Hematopoietic multipotent progenitor cell treated with erythropoietin and hydrocortisone succinate and interleukin-3 and kit ligand, for 17 days (in vitro differentiated cells): Measurements from ENCODE around the gene PABPC1L.

Source experiments
- DNase-seq: peaks from one replicate; pipeline ENCODE4 v3.0.0-alpha.2; 2015; ENCODE audit warnings: low spot score

Gene PABPC1L

DNA sequence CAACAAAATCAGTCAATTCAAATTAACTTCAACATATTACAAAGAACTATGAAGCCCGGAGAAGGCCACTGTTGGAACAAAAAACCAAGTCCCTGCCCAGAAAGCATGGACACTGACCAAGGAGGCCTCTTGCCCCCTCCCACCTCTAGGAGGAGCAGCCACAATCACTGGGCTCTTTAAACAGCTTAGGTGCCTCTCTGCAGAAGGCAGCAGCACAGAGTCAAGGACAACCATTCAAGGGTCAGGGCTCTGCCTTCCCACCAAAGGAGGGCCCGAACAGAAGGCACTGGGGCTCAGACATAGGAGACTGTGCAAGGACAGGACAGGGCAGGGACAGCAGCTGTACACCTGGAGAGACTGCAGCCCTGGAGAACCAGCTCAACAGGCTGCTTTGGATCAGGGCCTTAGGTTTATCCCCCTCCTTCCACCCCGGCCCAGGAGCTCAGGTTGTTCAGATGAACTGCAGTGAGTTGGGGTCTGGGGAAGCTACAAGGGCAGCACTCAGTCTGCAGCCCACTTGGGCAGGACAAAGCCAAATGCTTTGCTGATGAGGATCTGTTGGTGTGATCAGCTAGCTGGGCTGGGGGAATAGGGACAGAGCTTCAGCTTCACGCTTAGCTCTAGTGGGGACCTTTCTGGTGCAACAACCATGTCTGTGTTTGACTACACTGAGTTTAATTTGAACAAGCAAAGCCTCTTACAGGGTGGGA lies 32.6 kb downstream of the PABPC1L start:
- DNase-seq, result no peak

DNA sequence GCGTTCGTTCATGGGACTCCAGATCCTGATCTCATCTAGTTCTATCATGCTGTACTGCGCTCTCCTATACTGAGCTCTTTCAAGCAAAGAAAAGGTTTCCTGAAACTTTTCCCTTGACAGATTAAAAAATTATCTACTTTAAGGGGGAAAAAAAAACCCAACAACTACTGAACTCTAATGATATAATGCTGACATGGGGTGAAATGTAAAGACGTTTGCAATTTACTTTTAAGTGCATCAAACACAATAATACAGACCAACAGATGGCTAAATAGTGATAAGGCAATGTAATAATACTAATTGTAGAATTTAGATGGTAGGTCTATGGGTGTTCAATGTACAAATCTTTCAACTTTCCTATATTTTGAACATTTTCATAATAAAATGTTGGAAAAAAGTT lies 34.0 kb downstream of the PABPC1L start:
- DNase-seq, result no peak

DNA sequence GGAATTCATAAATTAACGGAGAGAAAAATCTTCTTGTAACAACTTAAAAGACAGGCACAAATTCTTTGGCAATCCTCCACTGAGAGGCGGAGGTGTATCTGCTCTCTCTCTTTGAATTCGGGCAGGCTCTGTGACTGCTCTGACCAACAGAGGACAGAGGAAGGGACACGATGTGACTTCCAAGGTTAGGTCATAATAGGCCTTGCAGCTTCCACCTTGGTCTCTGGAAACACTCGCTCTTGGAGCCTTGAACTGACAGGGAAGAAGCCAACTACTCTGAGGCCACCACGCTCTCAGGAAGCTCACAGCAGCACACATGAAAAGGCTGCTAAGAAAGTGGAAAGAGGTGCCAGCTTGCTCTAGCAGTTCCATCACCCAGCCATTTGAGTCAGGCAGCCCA lies 35.4 kb downstream of the PABPC1L start:
- no peak for DNase-seq

DNA sequence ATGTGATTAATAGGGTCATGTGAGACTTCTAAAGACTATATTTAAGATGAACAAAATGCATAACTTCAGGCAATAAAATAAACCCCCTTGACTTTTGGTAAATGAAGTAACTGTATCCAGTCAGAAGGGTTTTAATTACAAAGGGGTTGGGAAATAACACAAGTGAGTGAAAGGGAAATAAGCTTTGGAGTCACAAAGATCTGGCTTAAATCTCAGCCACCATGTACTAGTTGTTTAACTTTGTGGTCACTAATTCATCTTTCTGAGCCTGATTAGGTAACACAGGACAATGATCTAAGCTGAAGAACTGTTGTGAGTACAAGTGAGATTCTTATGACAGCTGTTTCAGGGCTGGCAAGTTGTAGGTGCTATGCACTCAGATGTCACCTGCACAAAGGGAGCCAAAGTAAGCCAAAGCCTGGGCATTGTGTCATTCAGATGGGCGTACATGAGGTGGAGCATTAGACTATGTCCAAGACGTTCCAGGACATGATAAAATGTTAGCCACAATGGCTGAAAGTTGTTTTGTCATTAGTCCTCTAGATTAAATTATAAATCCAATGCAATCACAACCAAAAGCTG lies 36.5 kb downstream of the PABPC1L start:
- no peak for DNase-seq

DNA sequence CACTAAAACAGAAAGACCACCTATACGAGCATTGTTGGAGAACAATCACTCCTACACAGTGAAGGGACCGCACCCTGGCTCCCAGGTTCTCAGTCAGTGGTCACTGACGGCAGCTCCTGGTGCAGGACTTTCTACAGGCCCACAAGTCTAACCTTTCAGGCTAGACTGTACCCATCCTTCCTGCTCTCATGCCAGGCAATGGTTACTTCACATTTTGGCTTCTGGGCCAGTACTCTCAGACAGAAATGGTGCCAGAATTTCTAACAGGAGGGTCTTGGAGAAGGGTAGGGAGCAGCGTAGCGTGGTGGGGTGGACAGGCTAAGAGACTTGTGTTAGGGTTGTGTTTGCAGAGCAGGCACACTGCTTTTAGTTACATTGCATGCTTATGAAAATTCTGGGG lies 38.2 kb downstream of the PABPC1L start:
- DNase-seq, result no peak

DNA sequence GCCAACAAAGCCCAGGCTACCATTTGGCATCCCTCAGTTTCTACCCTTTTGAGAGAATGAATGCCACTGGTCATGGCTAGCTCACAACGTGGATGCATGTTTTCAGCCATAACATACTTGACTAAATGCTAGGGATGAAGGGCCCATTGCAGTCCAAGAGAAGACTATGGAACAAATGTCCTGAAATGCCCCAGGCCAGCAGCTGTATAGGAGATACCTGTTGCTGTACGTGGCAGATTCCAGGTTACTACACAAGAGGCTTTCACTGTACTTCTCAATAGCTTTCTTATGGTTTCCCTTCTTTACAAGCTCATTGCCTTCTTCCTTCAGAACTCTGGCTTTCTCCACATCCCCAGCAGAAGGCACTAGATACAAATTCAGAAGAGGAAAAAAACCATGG lies 38.7 kb downstream of the PABPC1L start:
- DNase-seq, result no peak

DNA sequence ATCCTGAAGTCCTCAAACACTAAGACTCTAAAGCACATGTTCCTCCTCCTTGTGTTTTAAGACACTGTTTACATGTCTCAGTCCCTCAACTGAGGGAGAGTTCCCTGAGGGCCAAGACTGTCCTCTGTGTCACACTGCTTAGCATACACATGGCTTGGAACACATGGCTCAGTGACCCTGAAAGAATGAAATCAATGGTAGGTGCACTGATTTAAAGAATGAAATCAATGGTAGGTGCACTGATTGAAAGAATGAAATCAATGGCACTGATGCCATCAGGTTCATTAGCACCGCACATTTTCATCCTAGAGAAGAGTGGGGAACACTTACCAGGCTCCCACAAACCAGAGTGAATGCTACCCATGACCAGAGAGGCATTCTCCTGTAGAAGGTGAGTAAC lies 40.5 kb downstream of the PABPC1L start:
- no peak for DNase-seq

DNA sequence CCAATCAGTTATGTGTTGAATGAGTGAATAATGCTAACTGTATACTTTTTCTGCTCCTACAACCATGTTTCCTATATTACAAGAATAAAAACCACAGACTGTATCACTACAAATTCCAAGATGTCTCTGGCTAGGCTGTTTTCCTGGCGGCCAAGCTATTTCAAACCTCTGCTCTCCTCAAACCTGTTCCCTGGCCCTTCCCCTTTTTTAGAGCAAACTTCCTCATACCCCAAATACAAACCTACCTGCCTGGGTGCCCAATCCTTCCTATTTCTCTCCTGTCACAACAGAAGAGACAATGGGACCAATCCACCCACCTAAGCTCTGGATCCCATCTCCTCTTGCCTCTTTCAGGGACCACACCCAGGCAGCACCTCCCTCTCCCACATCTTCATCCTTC lies 42.9 kb downstream of the PABPC1L start:
- DNase-seq, result no peak

DNA sequence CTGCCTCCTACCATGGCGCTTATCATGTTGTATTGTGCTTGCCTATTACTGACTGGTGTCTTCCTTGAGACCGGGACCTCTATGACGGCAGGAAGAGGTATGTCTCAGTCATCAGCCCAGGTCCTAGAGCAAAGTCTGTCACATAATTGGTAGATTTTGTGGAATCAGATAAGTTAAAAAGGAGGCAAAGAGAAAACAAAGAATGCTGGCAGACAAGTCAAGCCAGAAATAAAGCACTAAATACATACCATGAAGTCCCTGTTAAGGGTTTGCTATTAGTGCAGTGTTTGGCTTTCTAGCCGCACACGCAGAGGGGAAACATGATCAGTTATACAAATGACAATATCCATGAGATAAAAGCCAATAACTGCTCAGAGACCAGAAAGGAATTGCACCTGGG lies 44.4 kb downstream of the PABPC1L start:
- DNase-seq, result no peak

DNA sequence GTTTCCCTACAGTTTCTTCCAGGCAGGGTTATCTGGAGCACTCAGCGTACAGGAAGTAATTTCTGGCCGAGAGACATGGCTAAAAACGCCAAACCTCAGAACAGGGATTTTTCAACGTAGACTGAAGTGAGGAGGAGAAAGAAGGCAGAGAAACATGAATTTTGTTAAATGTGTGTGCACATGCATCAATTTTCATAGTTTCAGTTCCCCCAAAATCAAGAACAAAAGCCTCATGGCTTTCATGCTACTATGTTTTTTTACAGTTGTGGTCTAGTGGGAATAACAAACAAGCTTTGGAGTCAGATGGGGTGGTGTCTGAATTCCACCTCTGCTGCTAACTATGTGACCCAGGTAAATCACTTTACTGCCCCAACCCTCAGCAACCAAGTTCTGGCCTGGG lies 45.4 kb downstream of the PABPC1L start:
- DNase-seq, result no peak

DNA sequence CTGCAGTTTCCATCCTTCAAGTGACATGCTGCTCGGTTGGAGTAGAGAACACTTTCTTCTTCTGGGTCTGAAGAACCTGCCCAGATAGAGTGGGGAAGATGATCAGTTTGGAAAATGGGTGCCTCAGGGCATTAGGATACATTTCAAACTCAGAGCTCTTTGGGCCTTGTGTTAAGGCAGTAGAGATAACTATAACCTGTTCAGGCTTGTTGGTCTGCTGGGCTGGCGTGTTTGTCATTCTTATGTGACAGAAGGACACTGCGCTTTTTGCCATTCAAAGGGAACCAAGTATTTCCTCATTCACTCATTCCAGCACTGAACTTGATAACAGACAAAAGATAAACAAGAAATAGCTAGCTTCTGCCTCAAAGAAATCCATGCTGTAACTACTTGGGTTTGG lies 46.5 kb downstream of the PABPC1L start:
- DNase-seq, result no peak

DNA sequence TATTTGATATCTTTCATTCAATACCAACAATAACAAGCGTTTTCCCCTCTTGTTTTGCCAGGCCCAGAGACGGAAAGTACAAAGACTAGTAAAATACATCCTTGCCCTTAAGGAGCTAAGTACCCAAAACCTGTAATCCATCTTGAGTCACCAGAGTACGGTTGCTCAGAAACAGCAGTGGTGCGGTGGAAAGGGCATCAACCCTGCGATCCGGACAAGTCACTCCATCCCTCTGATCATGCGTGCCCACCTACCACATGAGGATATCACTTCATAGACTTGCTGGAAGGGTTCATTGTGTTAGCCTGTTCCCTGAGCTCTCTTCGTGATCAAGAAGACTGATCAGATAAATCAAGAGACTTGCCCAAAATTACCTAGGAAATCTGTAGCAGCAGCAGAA lies 48.4 kb downstream of the PABPC1L start:
- no peak for DNase-seq

DNA sequence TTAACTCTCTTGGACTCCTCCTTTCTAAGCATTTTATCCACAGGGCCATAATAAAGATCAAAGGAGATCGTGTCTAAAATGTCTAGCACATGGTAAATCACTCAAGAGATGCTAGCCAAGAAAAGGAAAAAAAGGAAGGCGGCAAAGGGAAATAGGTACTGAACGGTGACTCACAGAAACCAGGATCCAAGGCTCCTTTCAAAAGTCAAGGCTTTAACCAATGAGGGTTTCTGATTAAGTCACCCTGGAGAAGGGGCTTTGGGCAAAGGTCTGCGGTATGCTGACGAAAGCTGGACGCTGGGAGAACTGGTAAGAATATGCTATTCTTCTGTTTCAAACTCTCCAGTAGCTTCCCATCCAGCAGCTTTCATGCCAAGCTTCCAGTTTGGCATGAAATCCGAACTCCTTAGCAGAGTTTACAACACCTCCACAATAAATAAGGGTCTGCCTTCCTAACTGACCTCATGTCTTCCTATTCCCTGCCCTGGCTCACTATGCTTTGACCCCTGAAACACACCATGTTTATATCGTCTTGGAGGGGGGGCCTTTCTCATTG lies 49.3 kb downstream of the PABPC1L start:
- no peak for DNase-seq

DNA sequence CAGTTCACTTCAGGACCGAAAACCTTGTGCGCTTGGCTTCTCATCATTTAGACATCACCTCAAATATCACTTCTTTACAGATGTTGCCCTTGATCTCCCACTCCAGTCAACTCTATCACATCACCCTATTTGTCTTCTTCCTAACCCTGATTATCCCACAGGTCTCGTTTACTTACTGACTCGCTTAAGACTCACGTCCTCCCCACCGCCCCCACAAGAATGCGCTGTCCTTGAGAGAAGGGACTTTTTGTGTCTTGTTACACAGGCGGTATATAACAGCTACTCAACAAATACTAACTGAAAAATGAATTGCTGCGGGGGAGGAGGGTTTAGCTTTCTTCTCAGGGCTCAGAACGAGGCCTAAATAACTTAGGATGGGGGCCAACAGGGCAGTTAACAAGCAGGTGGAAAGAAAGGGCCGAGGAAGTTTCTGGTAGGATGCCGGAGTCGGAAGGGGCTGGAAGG lies 49.8 kb downstream of the PABPC1L start:
- peak; percentile 35 for DNase-seq

DNA sequence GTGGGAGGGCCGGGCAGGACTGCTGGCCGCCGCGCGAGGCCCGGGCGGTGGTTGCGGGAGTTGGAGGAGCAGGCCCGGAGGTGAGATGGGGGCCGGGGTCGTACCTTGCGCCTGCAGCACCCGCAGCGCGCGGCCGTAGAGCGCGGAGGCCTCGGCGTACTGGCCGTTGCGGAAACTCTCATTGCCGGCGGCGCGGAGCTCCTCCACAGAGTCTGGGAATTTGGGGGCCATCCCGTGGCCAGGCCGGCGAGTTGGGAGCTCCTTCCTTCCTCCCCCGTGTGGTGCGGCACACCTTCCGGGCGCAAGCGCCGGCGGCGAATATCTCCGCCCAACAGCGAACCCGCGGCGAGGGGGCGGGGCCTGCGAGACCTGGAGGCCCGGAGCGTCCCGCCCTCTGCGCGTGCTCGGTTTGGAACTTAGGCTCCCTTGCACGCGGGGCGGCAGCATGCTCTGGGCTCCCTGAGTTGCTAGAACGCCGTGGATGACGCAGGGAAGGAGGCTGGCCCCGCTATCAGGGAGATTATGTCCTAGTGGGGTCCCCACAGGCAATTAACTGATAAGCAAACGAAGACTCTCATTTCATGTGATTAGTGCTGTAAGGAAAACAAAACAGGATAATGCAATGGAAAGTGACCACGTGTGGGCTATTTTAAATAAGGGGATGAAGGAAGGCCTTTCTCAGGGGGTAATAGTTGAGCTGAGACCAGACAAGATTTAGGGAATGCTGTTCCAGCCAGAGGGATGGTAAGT lies 50.4 kb downstream of the PABPC1L start, which contains the start of gene TOMM34:
Gene TOMM34 (minus strand): TSS at position 295 of the 750 bp plus-strand sequence. CDS start 64 bp downstream, at position 231.
- DNase-seq, result peak; percentile 95

DNA sequence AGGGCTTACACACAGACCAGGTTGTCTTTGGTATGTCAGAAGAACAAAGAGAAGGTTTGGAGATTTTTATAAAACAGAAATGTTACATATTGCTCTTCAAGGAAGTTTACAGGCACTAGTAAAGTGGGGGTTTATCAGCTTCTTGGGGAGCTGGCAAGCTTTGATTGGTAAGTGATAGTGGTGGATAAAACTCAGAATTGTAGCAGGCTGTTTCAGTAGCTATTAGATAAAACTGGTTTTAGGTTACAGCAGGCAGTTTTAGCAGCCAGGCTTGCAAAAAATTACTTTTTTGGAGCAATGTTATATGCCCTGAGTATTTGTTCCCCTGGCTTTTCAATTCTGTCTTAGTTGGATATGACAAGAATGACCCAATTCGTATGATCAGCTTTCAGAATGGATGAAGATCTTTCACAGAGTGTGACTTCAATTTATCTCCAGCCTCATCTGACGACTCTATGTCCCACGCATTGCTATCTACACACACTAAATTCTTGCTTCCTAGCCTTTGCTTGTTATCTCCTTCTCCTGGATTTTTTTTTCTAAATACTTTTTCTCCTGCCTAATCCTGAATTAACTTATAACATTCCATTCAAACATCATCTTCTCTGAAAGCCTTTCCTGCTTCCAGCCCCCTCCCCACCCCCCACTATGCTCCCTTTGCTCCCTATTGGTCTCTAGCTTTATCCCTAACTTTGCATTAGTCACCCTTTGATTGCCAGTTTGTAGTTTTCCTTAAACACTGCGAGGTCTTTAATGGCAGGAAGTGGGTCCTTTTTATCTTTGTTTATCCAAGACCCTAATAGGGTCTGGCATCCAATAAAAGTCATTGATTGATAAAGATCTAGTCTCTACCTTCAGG lies 51.4 kb downstream of the PABPC1L start:
- peak; percentile 20 for DNase-seq

DNA sequence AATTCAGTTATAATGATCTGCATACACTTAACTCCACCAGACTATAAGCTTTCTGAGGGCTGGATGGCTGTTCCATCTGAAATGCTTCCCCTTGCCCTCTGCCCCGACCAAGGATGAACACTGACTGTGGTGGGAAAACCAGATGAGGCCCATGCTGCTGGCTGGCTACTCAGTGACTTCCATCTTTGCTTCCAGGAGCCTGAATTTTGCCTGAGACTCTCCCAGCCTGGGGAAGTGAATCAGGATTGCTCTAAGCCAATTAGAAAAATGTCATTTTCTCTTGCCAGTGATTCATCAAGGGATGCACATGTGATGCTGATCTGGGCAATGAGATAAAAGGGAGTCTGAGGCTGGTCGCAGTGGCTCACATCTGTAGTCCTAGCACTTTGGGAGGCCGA lies 52.0 kb downstream of the PABPC1L start:
- no peak for DNase-seq

DNA sequence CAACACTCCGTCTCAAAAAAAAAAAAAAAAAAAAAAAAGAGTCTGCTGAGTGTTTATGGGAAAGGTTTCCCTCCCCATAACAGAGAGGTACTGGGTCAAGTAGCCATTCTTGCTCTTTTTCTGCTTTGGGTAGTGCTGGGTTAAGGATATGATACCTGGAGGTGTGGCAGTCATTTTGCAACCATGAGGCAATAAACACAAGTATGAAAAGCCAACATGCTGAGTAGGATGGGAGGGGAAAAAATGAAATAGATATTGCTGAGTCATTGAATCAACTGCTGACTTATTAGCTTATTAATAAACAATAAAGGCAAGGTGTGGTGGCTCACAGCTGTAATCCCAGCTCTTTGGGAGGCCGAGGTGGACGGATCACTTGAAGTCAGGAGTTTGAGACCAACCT lies 52.6 kb downstream of the PABPC1L start:
- DNase-seq, result peak; percentile 55

DNA sequence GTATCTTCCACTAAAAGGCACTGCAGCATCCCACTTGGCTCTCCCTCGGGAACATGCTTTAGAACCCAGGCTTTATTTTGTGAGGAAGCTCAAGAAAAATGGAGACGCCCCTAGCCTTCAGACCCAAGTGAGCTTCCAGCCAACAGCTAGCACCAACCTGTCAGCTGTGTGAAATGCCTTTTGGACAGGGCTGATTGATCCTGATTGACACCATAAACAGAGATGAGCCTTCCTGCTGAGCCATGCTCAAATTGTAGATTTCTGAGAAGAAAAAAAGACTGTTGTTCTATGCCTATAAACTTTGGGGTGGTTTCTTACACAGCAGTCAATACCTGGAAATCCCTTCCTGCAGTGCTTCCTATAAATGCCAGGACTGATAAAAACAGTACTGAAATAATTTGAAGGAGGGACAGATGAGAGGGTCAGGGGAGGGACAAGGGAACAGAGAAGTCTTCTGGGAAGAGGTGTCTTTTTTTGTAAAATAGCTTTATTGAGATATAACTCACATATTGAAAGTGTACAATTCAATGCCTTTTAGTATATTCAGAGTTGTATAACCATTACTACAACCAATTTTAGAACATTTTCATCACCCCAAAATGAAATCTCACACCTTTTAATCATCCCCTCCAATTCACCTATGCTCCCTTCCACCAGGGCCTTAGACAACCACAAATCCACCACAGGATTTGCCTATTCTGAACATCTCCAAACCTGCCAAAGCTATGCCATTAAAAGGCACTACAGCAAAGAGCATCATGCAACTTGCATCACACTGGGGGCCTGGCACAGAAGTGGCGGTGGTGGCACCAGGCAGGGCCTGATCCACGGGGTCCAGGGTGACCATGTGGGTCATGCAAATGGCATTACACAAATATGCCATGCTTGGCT lies 53.7 kb downstream of the PABPC1L start:
- no peak for DNase-seq

DNA sequence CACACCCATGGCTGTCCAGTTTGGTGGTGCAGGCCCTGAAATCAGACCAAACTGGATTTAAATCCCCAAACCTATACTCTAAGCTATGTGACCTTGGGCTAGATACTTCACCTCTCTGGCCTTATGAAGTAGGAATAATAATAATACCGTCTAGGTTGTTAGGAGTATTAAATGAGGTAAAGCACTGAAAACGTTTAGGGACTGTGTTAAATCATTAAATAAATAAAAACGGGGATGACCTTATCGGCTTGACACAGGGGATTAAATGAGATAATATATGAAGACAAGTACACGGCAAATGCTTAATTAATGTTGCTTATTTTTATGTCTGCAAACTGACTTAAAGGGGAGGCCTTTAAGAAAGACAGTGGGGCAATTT lies 55.8 kb downstream of the PABPC1L start:
- no peak for DNase-seq
